Astrocyte (in vitro differentiated cells and primary cell): ENCODE data around the gene ANKH.

Experiments
- EZH2 ChIP-seq: IDR thresholded peaks from 2 replicates; pipeline ENCODE4 v1.6.1; 2012; ENCODE audit warnings: mild to moderate bottlenecking, low read length, inconsistent platforms; ENCODE audit not compliant: insufficient read depth
- TF ChIP-seq, protein P1 (sequence below): IDR thresholded peaks from 2 replicates; pipeline ENCODE4 v1.5.1; 2011; ENCODE audit warnings: low read depth, mild to moderate bottlenecking, inconsistent platforms, low read length, moderate library complexity; ENCODE audit not compliant: insufficient read depth

DNA sequence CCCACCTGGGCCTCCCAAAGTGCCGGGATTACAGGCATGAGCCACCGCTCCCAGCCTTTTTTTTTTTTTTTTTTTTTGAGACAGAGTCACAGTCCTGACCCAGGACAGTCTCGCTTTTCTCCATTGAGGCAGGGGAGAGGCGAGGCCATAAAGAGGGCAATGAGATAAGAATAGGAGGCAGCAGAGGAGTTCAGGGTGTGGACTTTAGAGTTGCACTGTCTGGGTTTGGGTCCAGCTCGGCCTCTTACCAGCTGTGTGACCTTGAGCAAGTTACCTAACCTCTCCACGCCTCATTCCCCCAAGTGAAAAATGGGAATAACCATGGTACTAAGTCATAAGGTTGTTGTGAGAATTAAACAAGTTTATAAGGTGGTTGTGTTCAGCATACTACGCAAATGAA lies 24.6 kb upstream of the ANKH start:
- TF ChIP-seq, protein P1, sequence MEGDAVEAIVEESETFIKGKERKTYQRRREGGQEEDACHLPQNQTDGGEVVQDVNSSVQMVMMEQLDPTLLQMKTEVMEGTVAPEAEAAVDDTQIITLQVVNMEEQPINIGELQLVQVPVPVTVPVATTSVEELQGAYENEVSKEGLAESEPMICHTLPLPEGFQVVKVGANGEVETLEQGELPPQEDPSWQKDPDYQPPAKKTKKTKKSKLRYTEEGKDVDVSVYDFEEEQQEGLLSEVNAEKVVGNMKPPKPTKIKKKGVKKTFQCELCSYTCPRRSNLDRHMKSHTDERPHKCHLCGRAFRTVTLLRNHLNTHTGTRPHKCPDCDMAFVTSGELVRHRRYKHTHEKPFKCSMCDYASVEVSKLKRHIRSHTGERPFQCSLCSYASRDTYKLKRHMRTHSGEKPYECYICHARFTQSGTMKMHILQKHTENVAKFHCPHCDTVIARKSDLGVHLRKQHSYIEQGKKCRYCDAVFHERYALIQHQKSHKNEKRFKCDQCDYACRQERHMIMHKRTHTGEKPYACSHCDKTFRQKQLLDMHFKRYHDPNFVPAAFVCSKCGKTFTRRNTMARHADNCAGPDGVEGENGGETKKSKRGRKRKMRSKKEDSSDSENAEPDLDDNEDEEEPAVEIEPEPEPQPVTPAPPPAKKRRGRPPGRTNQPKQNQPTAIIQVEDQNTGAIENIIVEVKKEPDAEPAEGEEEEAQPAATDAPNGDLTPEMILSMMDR: no peak
- TF ChIP-seq EZH2: no peak
